ENCODE measurements around the gene SNUPN. TPM values are rescaled to one million over a fixed set of nuclear protein-coding genes. Genes with fewer than 3 reads are reported as not detected.
A peak's percentile ranks its signal among the peaks of the same experiment; 100 is the strongest.

The SNUPN gene
- total RNA-seq, 1 donor from 2014 or later = 27.0 TPM

GRCh38 chr15:75631935-75632334 is 6.4 kb upstream of the SNUPN start:
- H3K27ac Mint-ChIP-seq (ENCODE audit: unreplicated experiment) = no peak overlapping the region
- no peak for DNase-seq (ENCODE audit: extremely low spot score, unreplicated experiment)
- no peaks in the 10 kb centered on the region for H3K9me3 Mint-ChIP-seq (ENCODE audit: unreplicated experiment)
- TF ChIP-seq CTCF (IDR thresholded peaks at IDR 0.05) = no peak
- H3K4me3 Mint-ChIP-seq (ENCODE audit: unreplicated experiment) = no peak overlapping the region
- no peaks in the 10 kb centered on the region for H3K27me3 Mint-ChIP-seq (ENCODE audit: unreplicated experiment)
- peaks cover 2% of the 10 kb centered on the region for H3K4me1 Mint-ChIP-seq (ENCODE audit: unreplicated experiment)
- H3K36me3 Mint-ChIP-seq (ENCODE audit: unreplicated experiment) = no peaks in the 10 kb centered on the region

- peak overlapping the region; percentile 84 for H3K27ac Mint-ChIP-seq (ENCODE audit: unreplicated experiment)
- DNase-seq (ENCODE audit: extremely low spot score, unreplicated experiment) = no peak
- no peak overlapping the region for H3K4me3 Mint-ChIP-seq (ENCODE audit: unreplicated experiment)
- TF ChIP-seq CTCF (IDR thresholded peaks at IDR 0.05) = no peak
- no peaks in the 10 kb centered on the region for H3K27me3 Mint-ChIP-seq (ENCODE audit: unreplicated experiment)
- H3K36me3 Mint-ChIP-seq (ENCODE audit: unreplicated experiment) = peaks cover 4% of the 10 kb centered on the region
- H3K9me3 Mint-ChIP-seq (ENCODE audit: unreplicated experiment) = no peaks in the 10 kb centered on the region
- peaks cover 38% of the 10 kb centered on the region for H3K4me1 Mint-ChIP-seq (ENCODE audit: unreplicated experiment)
Observed at GRCh38 chr15:75622505-75622904, 3.0 kb downstream of the SNUPN start.

- Mint-ChIP-seq H3K36me3 (ENCODE audit: unreplicated experiment) (peaks cover 14% of the 10 kb centered on the region), H3K9me3 (ENCODE audit: unreplicated experiment) (no peaks in the 10 kb centered on the region), H3K27me3 (ENCODE audit: unreplicated experiment) (no peaks in the 10 kb centered on the region), H3K4me3 (ENCODE audit: unreplicated experiment) (peak overlapping the region; percentile 69), H3K27ac (ENCODE audit: unreplicated experiment) (peak overlapping the region; percentile 94), H3K4me1 (ENCODE audit: unreplicated experiment) (peaks cover 32% of the 10 kb centered on the region)
- peak; percentile 48 for TF ChIP-seq CTCF (IDR thresholded peaks at IDR 0.05)
- peak; percentile 88 for DNase-seq (ENCODE audit: extremely low spot score, unreplicated experiment)
Observed at GRCh38 chr15:75620841-75621391, 4.6 kb downstream of the SNUPN start.

DNA sequence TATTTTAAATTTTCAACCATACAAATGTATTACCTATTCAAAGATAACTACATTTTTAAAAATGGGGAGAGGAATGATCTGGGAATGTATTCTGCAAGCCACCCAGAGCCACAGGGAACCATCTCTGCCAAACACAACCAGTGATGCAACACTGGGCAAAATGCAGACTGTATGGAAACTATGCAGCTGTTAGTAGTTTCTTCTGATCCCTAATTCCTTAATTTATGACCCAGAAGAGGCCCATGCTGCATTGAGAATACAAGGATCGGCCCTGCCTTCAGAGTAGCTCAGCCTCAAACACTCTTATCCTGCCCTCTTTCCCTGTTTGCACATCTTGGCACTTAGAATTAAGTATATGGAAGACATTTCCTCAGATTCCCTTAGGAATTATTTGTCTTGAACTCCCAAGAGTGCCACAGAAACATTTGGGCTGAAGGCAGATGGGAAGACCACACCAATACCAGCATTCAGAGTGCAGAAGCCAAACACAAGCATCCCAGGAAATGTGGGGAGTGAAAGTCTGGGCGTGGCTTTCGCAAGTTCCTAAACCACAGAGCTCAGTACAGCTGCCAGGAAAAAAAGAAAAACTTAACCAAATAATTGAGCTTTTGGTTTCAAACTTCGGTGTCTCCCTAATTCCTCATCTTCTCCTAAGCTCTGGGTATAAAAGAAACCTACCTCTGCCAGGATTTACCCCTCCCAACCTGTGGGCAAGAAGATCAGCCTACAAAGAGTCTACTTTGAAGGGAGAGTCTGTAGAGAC is 5.3 kb downstream of the SNUPN start:
- Mint-ChIP-seq H3K4me1 (ENCODE audit: unreplicated experiment) (peaks cover 32% of the 10 kb centered on the region), H3K9me3 (ENCODE audit: unreplicated experiment) (no peaks in the 10 kb centered on the region), H3K4me3 (ENCODE audit: unreplicated experiment) (peak overlapping the region; percentile 69), H3K27ac (ENCODE audit: unreplicated experiment) (peak overlapping the region; percentile 94), H3K27me3 (ENCODE audit: unreplicated experiment) (no peaks in the 10 kb centered on the region), H3K36me3 (ENCODE audit: unreplicated experiment) (peaks cover 18% of the 10 kb centered on the region)
- no peak for TF ChIP-seq CTCF (IDR thresholded peaks at IDR 0.05)
- DNase-seq (ENCODE audit: extremely low spot score, unreplicated experiment) = no peak

DNA sequence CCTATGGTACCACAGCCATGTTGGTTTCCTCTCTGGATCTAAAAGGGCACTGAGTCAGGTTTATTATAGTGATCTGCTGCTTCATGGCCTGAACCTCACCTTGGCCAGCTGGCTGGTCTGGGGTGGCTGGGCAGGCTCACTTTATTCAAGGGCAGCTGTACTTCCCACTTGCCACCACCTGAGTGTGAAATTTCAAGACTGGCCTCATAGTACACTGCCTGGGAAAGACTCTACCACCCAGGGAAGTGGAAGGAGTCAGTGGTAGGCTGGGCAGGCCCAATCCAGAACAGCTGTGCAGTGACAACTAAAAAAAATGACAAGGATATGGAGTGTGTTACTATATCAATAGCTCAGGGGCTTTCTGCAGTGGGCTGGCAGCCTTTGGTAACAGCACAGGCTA is 8.8 kb downstream of the SNUPN start:
- no peak overlapping the region for H3K4me3 Mint-ChIP-seq (ENCODE audit: unreplicated experiment)
- no peaks in the 10 kb centered on the region for H3K27me3 Mint-ChIP-seq (ENCODE audit: unreplicated experiment)
- no peaks in the 10 kb centered on the region for H3K9me3 Mint-ChIP-seq (ENCODE audit: unreplicated experiment)
- H3K27ac Mint-ChIP-seq (ENCODE audit: unreplicated experiment) = no peak overlapping the region
- TF ChIP-seq CTCF (IDR thresholded peaks at IDR 0.05) = no peak
- DNase-seq (ENCODE audit: extremely low spot score, unreplicated experiment) = no peak
- peaks cover 36% of the 10 kb centered on the region for H3K36me3 Mint-ChIP-seq (ENCODE audit: unreplicated experiment)
- H3K4me1 Mint-ChIP-seq (ENCODE audit: unreplicated experiment) = peaks cover 24% of the 10 kb centered on the region

Measured in osteocyte (in vitro differentiated cells).